Thoracic aorta (tissue), 2 donors: ENCODE data around the gene DAAM2. TPM values are rescaled to one million over a fixed set of nuclear protein-coding genes. Genes with fewer than 3 reads are reported as not detected.
A peak's percentile ranks its signal among the peaks of the same experiment; 100 is the strongest.

Experiments used
- ATAC-seq: fragments of 150-250 bp; one replicate; pipeline ENCODE4 v1.8.0; 2017; ENCODE audit warnings: low read depth; ENCODE audit not compliant: insufficient number of reproducible peaks, low FRiP score
- DNase-seq: peaks from one replicate; pipeline ENCODE4 v3.0.0-alpha.2; 2020; ENCODE audit warnings: low spot score
- H3K27ac ChIP-seq, 2 donors: fragments of 200-600 bp; sonication (generic); 1 replicate in 1 of 2; 2 replicates in 1 of 2; pipeline ENCODE4 v1.5.1; 2016; ENCODE audit warnings: mild to moderate bottlenecking in 2 of 2, moderate library complexity in 2 of 2
- H3K27me3 ChIP-seq: fragments of 200-600 bp; sonication (generic); replicated peaks from 2 replicates; pipeline ENCODE4 v1.6.0; 2016; ENCODE audit warnings: mild to moderate bottlenecking; ENCODE audit not compliant: insufficient read depth
- H3K36me3 ChIP-seq: fragments of 200-600 bp; sonication (generic); one replicate; pipeline ENCODE4 v1.5.1; 2016
- H3K4me1 ChIP-seq, 2 donors: fragments of 200-600 bp; sonication (generic); 1 replicate in 1 of 2; 2 replicates in 1 of 2; pipeline versions ENCODE4 v1.5.1 to v1.6.0; 2016; ENCODE audit warnings: low read depth in 2 of 2, mild to moderate bottlenecking in 1 of 2; ENCODE audit not compliant: control insufficient read depth in 1 of 2
- H3K4me3 ChIP-seq: fragments of 200-600 bp; sonication (generic); 2 replicates; pipeline ENCODE4 v1.5.1; 2016; ENCODE audit warnings: mild to moderate bottlenecking
- H3K9me3 ChIP-seq: fragments of 200-600 bp; sonication (generic); 2 replicates; pipeline ENCODE4 v1.5.1; 2016
- total RNA-seq, 2 donors: library from RNA; depleted of rRNA; stranded (reverse); fragments of >200 nt; gene quantifications; one replicate each; pipeline versions ENCODE4 v1.1.0 to v1.2.3, GENCODE V29; 2016
- TF ChIP-seq, protein P1 (sequence below): fragments of 200-600 bp; sonication (generic); IDR thresholded peaks from one replicate; pipeline ENCODE4 v1.5.1; 2019; ENCODE audit warnings: antibody characterized with exemption

Gene DAAM2
- total RNA-seq, 2 donors from 2014 or later, result 61.5 to 71.5 TPM

DNA sequence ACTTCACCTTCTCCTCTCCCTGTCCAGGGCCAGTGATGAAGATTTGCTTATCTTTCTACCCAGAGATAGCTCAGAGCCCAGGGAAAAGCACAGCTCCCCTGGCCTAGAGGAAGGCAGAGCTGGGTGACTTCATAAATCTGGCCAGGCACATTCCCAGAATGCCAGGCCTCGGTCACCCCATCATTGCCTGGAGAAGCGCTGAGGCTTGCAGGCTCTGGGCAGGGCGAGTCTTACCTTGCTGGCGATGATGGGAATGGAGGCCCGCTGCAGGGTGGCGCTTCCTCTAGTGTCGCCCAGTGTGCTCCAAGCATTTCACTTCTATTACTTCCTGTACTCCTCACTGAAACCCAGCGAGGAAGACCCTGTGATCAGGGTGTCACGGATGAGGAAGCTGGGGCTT is 60.1 kb downstream of the DAAM2 start:
- DNase-seq, result no peak
- Histone ChIP-seq H3K27me3 (no peaks in the 10 kb centered on the region), H3K4me1 (peaks cover 35 to 92% of the 10 kb centered on the region in 2 donors), H3K9me3 (no peaks in the 10 kb centered on the region), H3K27ac (no peak overlapping the region), H3K36me3 (peaks cover 11% of the 10 kb centered on the region), H3K4me3 (no peak overlapping the region)
- ATAC-seq, result no peak
- TF ChIP-seq, protein P1, sequence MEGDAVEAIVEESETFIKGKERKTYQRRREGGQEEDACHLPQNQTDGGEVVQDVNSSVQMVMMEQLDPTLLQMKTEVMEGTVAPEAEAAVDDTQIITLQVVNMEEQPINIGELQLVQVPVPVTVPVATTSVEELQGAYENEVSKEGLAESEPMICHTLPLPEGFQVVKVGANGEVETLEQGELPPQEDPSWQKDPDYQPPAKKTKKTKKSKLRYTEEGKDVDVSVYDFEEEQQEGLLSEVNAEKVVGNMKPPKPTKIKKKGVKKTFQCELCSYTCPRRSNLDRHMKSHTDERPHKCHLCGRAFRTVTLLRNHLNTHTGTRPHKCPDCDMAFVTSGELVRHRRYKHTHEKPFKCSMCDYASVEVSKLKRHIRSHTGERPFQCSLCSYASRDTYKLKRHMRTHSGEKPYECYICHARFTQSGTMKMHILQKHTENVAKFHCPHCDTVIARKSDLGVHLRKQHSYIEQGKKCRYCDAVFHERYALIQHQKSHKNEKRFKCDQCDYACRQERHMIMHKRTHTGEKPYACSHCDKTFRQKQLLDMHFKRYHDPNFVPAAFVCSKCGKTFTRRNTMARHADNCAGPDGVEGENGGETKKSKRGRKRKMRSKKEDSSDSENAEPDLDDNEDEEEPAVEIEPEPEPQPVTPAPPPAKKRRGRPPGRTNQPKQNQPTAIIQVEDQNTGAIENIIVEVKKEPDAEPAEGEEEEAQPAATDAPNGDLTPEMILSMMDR, result no peak

DNA sequence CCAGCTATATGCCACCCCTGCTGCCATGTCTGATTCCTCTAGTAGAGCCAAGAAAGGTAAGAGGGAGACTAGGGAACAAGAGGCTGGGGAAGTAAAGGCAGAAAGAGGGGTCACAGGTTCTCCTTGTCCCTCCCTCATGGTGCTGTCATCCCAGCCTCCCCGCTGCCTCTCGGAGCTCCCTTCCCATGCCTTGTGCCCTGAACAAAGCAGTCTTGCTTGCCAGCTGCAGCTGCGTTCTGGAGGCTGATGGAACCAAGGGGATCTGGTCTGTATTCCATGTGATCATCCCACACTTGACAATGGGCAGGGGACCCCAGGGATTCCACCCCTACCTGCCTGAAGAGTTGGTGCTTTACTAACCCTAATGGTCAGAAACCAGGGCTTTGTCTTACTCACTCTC is 61.4 kb downstream of the DAAM2 start:
- no peak for DNase-seq
- Histone ChIP-seq H3K27ac (no peak overlapping the region), H3K36me3 (peaks cover 22% of the 10 kb centered on the region), H3K9me3 (no peaks in the 10 kb centered on the region), H3K4me3 (no peak overlapping the region), H3K27me3 (no peaks in the 10 kb centered on the region), H3K4me1 (peaks cover 27 to 79% of the 10 kb centered on the region in 2 donors)
- TF ChIP-seq, protein P1, result no peak
- no peak for ATAC-seq

DNA sequence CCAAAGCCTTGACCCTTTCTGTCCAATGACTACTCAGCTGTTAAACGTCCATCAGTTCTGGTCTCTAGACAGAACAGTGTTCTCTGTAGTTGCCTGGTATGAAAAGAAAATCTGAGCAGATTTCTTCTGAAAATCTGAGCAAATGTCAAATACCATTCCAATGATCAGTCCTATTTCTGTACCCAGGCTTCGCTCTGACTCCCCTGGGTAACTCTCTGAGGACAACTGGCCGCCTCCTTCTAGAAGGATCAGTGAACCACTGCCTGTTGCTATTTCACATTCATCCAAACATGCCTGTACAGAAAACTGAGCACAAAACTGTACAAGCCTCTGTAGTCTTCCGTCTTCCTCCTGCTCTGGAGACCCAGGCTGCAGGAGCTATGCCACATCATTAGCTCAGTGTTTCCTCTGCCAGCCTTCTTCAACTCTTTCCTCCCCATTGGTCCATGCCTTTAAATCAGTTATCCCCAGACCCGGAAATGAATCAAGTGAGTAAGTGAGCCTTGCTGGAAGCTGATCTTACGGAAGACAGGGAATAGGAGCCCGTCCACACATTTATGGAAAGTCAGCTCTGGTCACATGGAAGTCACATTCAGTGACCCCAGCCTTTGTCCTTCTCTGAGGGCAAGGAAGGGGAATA is 63.3 kb downstream of the DAAM2 start:
- peak overlapping the region; percentile 22 for H3K4me3 ChIP-seq
- ATAC-seq (peak; percentile 23), DNase-seq (no peak)
- H3K27me3 ChIP-seq, result no peaks in the 10 kb centered on the region
- H3K36me3 ChIP-seq, result peaks cover 23% of the 10 kb centered on the region
- H3K27ac ChIP-seq, result peak overlapping the region; percentile 72 to 77
- TF ChIP-seq, protein P1, result no peak
- H3K9me3 ChIP-seq, result no peaks in the 10 kb centered on the region
- peaks cover 11 to 61% of the 10 kb centered on the region in 2 donors for H3K4me1 ChIP-seq

DNA sequence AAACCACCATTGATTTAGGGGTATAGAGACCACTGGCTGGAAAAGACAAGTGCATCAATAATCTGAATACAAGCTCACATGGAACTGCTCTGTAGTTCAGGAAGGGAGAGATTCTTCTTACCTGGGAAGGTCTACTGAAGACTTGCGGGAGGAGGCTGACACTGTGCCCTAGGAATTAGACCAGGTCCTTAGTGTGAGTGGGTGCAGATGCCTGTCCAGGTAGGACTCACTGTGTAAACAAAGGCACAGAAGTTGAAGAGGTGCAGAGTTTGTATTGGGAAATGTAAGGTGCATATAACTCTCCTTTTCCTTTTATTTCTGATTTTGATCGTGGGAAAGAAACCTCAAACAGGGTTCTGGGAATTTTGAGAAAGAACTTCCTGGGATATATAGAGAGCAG is 66.8 kb downstream of the DAAM2 start:
- Histone ChIP-seq H3K36me3 (peaks cover 41% of the 10 kb centered on the region), H3K4me1 (peaks cover 14 to 44% of the 10 kb centered on the region in 2 donors), H3K27ac (no peak overlapping the region)

GRCh38 chr6:39861663-39862062 is 69.5 kb downstream of the DAAM2 start:
- no peak for ATAC-seq
- H3K27me3 ChIP-seq, result no peaks in the 10 kb centered on the region
- H3K9me3 ChIP-seq, result no peaks in the 10 kb centered on the region
- TF ChIP-seq, protein P1, result no peak
- H3K27ac ChIP-seq, result peak overlapping the region; percentile 1 to 35
- peaks cover 10 to 19% of the 10 kb centered on the region in 2 donors for H3K4me1 ChIP-seq
- DNase-seq, result no peak
- H3K4me3 ChIP-seq, result no peak overlapping the region
- peaks cover 41% of the 10 kb centered on the region for H3K36me3 ChIP-seq

More for the DNA sequence above, 66.8 kb downstream of the DAAM2 start:
- TF ChIP-seq, protein P1, result no peak
- DNase-seq (no peak), ATAC-seq (no peak)
- Histone ChIP-seq H3K9me3 (no peaks in the 10 kb centered on the region), H3K27me3 (no peaks in the 10 kb centered on the region), H3K4me3 (no peak overlapping the region)
